ENCODE results near the gene USP34.

The USP34 gene

DNA sequence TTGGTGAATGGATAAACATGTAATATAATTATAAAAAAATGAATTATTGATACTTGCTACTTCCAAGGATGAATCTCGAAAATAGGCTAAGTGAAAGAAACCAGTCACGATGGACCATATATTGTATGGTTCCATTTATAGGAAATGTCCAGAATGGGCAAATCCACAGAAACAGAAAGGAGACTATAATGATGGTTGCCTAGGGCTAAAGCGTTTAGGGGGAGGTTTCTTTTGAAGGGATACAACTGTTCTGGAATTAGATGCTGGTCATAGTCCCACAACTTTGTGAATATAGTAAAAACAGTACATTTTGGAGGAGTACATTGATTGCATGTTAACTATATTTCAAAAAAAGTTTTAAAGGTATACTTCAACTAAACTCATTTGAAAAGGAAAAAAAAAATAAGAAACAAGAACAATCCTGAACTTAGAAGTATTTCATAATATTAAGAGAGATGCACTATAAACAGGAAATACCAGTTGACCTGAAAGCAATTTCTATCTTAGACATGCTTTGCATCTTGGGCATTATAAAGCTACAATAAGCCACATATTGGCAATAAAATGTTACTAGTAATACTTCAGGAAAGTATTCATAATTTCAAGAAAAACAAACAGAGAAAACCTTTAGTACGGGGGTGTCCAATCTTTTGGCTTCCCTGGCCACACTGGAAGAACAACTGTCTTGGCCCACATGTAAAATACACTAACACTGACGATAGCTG is 178.9 kb downstream of the USP34 start:
- DNase-seq (ENCODE audit: low read depth) = no peak

DNA sequence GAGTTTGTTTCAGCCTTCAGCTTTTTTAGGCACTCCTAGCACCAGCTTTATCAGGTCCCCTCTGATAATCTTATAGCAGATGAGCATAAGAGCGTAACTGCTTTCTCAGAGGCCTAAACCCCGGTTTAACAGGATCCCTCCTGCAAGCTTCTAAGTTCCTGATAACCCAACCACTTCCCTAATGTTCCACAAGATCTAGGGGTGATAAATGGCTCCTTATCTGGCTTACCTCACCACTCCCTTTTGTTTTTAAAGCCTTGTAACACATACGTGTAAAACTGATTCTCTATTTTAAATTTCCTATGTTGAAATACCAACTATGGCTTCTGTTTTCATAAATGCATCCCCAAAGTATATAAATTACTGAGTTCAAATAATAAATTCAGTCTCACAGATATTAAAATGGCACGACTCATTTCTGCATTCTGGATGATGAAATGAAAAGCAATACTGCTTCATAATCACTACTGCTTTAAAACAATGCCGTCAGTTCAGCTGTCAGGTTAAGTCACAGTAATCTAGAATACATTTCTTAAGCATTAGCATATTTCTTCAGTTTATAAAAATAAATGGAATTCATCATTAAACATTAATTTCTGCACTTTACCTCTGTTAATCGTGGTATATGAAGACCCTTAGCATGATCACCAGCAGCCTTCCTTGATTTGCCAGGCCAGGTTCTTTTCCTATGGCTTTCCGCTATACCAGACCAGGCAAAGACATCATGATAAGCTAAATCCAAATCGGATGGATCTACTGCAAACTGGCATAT is 182.6 kb downstream of the USP34 start:
- no peak for DNase-seq (ENCODE audit: low read depth)

DNA sequence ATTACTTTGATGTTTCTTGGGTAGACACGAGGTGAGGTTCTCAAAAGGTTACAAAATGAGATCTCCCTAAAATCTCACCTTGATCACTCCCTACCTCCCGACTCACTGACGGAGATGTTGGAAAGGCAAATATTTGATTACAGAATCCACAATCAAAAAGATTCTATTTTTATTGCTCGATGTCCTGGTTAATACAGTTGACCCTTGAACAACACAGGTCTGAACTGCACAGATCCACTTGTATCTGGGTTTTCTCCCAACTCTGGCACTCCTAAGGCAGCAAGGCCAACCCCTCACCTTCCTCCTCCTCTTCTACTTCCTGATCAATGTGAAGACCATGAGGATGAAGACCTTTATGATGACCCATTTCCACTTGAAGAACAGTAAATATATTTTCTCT is 183.6 kb downstream of the USP34 start:
- DNase-seq (ENCODE audit: low read depth) = no peak

DNA sequence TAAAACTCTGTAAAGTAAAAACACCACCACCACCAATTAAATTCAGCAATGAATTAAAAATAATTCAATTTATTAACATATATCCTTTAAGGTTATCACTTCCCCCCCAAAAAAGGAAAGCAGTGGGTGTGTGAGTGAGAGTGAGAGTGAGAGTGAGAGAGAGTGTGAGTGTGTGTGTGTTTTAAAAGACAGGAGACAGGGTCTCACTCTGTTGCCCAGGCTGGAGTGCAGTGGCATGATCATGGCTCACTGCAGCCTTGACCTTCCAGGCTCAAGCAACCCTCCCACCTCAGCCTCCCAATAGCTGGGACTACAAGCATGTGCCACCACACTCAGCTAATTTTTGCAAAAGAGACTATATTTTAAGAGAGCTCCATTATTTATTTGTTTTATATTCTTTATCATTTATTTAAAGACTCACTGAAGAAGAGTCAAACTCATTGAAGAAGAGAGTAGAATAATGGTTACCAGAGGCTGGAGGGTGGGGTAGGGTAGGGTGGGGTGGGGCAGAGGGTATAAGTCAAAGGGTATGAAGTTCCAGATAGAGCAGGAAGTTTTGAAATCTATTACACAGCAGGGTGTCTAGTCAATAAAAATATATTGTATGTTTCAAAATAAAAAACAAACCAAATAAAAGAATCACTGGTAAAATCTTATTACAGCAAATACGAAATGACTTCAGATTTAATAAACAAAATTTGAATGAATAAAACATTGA is 187.3 kb downstream of the USP34 start:
- DNase-seq (ENCODE audit: low read depth) = no peak

DNA sequence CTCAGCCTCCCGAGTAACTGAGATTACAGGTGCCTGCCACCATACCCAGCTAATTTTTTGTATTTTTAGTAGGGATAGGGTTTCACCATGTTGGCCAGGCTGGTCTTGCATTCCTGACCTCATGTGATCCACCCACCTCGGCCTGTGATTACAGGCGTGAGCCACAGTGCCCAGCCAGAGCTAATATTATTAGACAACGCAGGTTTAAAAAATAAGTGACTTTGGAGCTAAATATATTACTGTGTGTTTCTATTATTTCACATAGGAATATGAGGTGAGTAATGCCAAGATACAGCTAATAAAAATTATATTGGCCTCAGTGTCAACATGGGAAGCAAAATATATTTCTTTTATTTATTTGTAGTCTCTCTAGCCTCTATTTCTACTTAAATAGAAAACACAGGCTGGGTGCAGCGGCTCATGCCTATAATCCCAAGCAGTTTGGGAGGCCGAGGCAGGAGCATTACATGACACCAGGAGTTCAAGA is 188.7 kb downstream of the USP34 start:
- DNase-seq (ENCODE audit: low read depth) = no peak

DNA sequence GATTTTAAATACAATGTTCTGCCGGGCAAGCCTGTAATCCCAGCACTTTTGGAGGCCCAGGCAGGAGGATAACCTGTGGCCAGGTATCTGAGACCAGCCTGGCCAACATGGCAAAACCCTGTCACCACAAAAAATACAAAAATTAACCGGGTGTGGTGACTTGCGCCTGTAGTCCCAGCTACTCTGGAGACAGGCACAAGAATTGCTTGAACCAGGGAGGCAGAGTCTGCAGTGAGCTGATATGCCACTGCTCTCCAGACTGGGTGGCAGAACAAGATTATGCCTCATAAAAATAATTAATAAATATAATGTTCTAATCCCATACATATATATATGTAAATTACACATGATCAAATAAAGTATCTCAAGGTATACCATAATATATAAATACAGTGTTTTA is 189.6 kb downstream of the USP34 start:
- no peak for DNase-seq (ENCODE audit: low read depth)

DNA sequence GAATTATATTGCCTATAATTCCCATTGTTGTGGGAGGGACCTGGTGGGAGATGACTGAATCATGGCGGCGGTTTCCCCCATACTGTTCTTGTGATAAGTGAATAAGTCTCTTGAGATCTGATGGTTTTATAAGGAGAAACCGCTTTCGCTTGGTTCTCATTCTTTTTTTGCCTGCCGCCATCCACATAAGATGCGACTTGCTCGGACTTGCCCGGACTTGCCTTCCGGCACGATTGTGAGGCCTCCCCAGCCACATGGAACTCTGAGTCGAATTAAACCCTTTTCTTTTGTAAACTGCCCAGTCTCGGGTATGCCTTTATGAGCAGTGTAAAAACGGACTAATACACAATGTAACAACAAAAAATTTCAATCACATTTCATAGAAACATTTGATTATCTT is 193.1 kb downstream of the USP34 start:
- no peak for DNase-seq (ENCODE audit: low read depth)

DNA sequence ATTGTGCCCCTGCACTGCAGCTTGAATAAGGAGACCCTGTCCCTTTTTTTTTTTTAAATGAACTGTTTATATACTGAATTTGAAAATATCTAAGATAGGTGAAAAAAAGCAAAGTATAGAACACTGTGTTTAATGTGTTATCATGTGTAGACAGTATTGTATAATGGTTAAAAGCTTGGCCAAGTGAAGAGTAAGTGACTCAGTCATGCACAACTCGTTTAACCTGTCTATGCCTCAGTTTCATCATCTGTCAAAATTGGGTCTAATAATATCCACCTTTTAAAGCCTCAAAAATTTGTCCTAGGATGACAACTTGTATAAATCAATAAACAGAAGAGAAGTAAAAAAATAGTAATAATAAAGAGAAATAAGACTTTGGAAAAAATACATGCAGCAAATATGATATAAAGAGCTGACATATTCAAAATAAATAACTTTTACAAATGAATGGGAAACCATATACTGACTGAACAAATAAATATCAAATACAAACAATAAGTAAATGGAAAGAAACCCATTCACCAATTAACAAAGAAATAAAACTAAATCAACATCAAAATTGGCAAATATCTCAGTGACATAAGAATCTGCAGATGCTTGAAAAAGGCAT is 195.2 kb downstream of the USP34 start:
- no peak for DNase-seq (ENCODE audit: low read depth)

DNA sequence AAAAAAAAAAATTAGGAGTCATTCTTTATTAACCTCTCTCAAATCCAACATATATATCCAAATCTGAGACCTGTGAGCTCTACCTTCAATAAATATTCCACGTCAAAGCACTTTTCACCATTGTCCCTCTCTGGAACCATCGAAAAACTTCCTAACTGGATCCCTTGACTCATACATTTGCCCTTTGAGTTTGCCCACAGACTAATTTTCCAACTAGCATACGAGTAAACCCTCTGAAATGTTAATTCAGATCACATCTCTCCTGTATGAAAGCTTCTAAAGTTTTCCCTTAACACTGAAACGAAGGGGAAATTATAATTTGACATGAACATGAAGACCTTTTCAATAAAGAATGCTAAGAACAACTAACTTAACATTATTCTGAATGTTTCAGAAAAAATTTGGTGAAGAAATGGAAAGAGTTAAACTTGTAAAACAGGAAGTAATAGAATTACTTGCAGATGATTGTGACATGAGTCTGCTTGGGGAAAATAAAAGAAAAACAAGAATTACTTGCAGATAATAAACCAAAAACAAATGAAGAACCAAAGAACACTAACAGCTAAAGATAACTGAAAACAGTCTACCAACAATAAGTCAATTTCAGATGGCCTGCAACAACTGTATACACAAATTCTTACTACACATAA is 198.3 kb downstream of the USP34 start:
- DNase-seq (ENCODE audit: low read depth) = no peak

DNA sequence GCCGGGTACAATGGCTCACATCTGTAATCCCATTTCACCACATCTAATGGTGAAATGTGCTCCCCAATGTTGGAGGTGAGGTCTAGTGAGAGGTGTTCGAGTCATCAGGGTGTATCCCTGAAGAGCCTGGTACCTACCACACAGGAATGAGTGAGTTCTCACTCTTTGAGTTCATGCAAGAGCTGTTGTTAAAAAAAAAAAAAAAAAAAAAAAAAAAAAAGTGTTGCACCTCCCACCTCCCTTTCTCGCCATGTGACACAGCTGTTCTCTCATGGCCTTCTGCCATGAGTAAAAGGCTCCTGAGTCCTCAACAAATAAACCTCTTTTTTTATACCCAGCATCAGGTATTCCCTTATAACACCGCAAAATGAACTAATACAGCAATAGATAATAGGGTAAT is 202.6 kb downstream of the USP34 start:
- DNase-seq (ENCODE audit: low read depth) = no peak

DNA sequence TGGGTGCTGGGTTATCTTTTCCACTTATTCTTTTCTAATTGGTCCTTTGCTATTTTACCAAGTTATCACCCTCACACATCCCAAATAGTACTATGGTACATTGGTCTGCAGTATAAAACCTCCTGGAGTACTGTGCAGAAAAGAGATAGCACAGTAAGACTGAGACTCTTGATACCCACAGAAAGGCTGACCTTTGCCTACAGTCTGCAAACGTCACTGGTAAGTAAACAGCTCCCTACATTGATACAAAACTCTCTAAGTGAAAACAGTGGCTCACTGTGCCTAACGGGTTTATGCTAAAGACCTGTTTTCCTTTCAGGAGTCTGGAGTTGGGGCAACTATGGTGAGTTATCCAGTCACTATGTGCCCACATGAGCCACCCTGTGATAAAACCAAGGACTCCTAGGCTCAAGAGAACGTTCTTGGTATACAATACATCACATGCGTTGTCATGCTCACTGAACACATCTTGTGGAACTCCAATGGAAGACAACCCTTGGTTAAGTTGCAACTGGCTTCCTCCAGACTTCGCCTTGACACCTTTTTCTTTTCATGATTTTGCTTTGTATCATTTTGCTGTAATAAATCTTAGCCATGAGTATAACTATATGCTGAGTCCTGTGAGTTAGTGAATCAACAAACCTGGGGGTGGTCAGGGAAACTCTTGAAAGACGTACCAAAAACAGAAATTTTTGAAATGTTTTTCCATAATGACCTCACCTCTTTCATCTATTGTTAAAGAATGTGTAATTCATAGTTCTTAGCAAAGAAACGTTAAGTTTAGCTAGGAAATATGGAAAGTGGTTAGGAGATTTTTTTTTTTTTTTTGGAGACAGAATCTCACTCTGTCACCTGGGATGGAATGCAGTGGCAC is 204.0 kb downstream of the USP34 start:
- DNase-seq (ENCODE audit: low read depth) = no peak

DNA sequence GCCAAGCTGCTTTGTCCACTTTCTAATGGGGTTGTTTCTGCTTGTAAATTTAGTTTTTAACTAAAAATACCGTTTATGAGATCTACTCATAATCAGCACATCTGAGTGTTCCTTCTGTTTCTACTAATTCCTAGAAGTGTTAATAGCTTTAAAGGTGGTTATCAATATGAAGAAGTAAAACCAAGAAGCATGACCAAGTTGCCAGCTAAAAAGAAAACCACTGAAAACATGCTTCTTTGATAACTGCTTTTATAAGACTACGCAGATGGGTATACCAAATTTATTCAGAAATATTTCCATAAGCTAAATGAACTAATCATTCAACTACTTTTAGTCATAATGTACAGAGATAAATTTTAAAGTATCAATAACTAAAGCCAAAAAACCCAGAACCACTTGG is 207.1 kb downstream of the USP34 start:
- DNase-seq (ENCODE audit: low read depth) = no peak

DNA sequence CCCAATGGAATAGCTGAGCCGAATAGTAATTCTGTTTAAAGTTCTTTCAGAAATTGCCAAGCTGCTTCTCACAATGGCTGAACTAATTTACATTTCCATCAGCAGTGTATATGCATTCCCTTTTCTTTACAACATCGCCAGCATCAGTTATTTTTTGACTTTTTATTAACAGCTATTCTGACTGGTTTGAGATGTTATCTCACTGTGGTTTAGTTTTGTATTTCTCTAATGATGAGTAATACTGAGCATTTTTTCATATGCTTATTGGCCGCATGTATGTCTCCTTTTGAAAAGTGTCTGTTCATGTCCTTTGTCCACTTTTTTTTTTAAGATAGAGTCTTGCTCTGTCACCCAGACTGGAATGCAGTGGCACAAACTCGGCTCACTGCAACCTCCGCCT is 208.2 kb downstream of the USP34 start:
- DNase-seq (ENCODE audit: low read depth) = no peak

DNA sequence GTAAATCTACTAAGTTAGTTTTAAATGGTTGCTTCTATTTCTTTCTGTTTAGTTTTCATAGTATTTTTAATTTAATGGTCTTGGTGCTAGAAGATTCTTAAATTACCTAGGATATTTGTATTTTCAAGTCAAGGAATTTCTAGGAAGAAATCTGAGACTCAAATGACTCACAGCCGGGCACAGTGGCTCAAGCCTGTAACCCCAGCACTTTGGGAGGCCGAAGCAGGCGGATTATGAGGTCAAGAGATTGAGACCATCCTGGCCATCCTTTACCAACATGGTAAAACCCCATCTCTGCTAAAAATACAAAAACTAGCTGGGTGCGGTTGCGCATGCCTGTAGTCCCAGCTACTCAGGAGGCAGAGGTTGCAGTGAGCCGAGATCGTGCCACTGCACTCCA is 213.4 kb downstream of the USP34 start:
- no peak for DNase-seq (ENCODE audit: low read depth)

DNA sequence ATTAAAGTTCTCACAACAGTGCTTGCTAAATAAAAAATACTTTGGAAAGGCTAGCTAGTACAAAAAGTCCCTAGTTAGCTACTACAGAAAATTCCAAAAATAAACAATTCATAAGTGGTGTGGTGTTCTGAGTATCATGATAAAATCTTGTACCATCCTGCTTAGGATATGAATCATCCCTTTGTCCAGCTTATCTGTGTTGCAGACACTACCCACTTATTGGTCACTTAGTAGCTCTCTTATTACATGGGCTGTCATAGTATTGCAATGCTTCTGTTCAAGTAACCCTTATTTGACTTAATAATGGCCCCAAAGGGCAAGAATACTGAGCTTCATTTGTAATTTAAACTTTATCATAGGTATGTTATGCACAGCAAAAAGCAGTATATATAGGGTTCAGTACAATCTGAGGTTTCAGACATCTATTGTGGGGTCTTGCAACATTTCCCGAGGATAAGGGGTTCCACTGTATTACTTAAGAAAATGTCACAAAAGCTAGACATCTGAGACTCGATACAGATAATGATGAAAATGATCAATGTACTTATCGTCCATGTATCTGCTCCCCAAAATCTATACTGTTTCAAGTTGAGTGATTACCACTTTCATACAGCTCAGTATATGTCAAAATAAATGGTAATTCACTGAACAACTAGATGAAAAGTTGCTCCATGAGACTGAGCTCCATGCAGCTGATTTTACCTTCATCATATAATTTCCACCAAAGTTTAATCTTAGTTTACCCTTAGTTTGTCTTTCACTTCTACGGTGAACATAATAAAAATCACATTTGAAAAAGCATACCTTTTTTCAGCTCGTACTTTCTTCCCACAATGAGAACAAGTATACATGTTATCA is 215.1 kb downstream of the USP34 start:
- DNase-seq (ENCODE audit: low read depth) = no peak

DNA sequence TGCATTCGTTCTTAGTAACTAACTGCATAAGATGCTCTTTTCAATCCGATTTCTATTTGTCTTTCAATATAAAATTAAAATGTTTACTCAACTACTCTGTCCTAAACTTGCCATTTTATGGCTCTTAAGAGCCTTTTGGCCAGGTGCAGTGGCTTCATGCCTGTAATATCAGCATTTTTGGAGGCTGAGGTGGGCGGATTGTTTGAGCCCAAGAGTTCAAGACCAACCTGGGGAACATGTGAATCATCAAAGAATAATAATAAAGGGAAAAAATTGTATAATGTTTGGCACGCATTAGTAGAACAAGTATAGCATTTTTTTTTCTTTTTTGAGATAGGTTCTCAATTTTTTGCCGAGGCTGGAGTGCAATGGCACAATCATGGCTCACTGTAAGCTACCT is 216.4 kb downstream of the USP34 start:
- no peak for DNase-seq (ENCODE audit: low read depth)

DNA sequence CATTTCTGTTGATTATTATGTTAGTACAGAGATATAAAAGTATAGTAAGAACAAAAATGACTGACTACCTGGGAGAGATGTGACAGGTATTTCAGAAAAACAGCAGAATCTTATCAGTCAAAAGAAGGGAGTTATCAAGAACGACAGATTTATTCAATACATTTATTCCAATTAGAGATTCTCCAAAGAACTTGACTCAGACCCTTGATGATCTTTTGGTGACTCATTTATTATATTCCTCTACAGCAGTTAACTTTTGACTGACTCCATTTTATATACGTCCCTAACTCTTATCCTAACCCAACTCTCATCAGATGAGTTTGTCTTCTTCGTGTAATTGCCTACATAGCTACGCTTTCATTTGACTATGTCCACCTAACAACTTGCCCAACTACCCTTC is 217.8 kb downstream of the USP34 start:
- DNase-seq (ENCODE audit: low read depth) = no peak

DNA sequence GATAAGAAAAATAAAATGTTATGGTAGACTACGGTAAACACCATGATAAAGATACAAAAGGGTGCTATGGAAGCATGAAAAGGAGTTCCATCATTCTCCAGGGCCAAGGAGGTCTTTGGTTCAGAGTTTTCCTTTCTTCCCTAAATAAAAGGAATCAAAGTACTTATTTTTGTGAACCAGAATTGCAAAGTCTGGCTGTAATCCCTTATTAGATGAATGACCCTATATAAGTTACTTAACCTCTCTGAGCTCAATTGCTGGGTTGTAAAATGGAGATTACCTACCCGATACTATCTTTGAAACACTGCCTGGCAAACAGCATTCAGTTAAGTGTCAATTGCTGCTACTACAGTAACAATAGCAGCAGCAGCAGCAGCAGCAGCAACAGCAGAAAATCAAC is 218.9 kb downstream of the USP34 start:
- no peak for DNase-seq (ENCODE audit: low read depth)

DNA sequence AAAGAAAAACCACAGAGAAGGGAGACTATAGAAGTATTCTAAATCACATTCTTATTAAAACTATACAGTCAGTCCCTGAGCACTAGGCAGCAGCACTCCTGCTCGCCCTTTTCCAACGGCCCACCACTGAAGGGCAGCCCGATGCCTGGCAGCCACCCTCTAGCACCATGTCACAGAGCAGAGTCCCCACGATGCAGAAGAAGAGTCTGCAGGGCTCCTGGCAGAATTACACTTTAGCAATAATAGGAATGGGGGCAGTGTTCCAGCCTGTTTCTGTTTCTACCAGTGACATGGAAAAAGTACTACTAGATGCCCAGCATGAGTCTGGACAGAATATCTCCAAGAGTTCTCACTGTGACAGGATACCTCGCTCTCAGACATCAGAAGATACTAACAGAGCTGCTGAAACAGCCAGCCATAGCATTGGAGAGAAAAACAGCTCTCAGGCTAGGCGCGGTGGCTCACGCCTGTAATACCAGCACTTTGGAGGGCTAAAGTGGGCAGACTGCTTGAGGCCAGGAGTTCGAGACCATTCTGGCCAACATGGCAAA is 221.3 kb downstream of the USP34 start:
- no peak for DNase-seq (ENCODE audit: low read depth)
